Peyer's patch (tissue), 4 donors: ENCODE measurements around the gene PEF1.

ENCODE experiments used
- CTCF ChIP-seq, 6 experiments: fragments of 450-650 bp in 4 of 6; fragments of 200-600 bp in 2 of 6; sonication (generic) in 1 of 6; IDR thresholded peaks; one replicate each; pipeline ENCODE4 v1.5.1; 2017 to 2019; ENCODE audit warnings: antibody characterized with exemption in 6 of 6, mild to moderate bottlenecking in 3 of 6, moderate library complexity in 1 of 6
- POLR2A ChIP-seq, 2 donors: fragments of 450-650 bp; IDR thresholded peaks; one replicate each; pipeline ENCODE4 v1.5.1; 2017; ENCODE audit warnings: antibody characterized with exemption in 2 of 2, mild to moderate bottlenecking in 2 of 2, moderate library complexity in 2 of 2

GRCh38 chr1:31655756-31656155 is 11.1 kb upstream of the PEF1 start:
- no peak for TF ChIP-seq CTCF (IDR thresholded peaks at IDR 0.05)
- no peak for TF ChIP-seq POLR2A (IDR thresholded peaks at IDR 0.05)
